ENCODE data around the gene PHLDB3.

DNA sequence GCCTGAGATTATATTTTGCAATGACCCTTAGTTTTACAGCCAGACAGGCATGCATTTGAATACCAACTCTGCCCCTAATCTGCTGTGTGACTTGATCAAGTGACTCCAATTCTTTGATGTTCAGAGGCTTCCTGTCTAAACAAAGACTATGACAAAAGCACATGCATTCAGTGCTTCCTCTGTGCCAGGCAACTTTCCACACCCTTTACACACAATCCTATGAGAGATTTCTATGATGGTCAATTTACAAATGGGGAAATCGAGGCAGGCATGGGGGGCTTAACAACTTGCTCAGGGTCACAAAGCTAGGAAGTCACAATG, 35.4 kb downstream of the PHLDB3 start:
- TF ChIP-seq, protein P1, sequence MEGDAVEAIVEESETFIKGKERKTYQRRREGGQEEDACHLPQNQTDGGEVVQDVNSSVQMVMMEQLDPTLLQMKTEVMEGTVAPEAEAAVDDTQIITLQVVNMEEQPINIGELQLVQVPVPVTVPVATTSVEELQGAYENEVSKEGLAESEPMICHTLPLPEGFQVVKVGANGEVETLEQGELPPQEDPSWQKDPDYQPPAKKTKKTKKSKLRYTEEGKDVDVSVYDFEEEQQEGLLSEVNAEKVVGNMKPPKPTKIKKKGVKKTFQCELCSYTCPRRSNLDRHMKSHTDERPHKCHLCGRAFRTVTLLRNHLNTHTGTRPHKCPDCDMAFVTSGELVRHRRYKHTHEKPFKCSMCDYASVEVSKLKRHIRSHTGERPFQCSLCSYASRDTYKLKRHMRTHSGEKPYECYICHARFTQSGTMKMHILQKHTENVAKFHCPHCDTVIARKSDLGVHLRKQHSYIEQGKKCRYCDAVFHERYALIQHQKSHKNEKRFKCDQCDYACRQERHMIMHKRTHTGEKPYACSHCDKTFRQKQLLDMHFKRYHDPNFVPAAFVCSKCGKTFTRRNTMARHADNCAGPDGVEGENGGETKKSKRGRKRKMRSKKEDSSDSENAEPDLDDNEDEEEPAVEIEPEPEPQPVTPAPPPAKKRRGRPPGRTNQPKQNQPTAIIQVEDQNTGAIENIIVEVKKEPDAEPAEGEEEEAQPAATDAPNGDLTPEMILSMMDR (IDR thresholded peaks at IDR 0.05; ENCODE audit: insufficient read depth, low read length, poor library complexity, severe bottlenecking) = no peak
- TF ChIP-seq EZH2phosphoT487 (conservative IDR thresholded peaks at IDR 0.05; ENCODE audit: low read length) = no peak
